ENCODE measurements around the gene KIAA1671.
"Not testable (repeated sequence)": the region's sequence is repeated elsewhere in the genome, so short reads cannot be mapped to it uniquely, and the experiment has no call there.

KIAA1671 gene

GRCh38 chr22:24951942-24952836, at the start of gene KIAA1671:
Gene KIAA1671, plus strand, starts transcription at chr22:24952716. Its CDS starts 75,284 bp downstream, at chr22:25028000.
- DNase-seq: peak; percentile 74

DNA sequence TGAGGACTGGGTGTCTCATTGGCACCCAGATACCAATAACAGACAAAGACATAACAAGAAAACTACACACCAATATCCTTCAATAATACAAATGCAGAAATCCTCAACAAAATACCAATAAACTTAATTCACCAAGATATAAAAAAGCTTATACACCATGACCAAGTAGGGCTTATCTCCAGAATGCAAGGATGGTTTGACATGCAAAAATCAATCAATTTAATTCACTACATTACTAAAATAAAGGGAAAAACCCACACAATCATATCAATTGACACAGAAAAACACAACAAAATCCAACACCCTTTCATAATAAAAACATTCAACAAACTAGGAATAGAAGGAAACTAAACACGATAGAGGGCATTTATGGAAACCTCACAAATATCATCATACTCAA, 46.6 kb upstream of the KIAA1671 start:
- DNase-seq: no peak

DNA sequence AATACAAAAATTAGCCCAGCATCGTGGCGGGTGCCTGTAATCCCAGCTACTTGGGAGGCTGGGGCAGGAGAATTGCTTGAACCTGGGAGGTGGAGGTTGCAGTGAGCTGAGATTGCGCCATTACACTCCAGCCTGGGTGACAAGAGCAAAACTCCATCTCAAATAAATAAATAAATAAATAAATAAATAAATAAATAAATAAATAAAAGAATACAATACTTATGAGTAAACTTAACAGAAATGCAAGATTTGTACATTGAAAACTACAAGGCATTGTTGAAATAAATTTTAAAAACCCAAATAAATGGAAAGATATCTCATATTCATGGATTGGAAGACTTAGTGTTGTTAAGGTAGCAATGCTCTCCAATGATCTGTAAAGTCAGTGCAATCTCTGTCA, 45.4 kb upstream of the KIAA1671 start:
- not testable (repeated sequence) for DNase-seq

GRCh38 chr22:24920029-24920428, 32.5 kb upstream of the KIAA1671 start:
- no peak for DNase-seq

DNA sequence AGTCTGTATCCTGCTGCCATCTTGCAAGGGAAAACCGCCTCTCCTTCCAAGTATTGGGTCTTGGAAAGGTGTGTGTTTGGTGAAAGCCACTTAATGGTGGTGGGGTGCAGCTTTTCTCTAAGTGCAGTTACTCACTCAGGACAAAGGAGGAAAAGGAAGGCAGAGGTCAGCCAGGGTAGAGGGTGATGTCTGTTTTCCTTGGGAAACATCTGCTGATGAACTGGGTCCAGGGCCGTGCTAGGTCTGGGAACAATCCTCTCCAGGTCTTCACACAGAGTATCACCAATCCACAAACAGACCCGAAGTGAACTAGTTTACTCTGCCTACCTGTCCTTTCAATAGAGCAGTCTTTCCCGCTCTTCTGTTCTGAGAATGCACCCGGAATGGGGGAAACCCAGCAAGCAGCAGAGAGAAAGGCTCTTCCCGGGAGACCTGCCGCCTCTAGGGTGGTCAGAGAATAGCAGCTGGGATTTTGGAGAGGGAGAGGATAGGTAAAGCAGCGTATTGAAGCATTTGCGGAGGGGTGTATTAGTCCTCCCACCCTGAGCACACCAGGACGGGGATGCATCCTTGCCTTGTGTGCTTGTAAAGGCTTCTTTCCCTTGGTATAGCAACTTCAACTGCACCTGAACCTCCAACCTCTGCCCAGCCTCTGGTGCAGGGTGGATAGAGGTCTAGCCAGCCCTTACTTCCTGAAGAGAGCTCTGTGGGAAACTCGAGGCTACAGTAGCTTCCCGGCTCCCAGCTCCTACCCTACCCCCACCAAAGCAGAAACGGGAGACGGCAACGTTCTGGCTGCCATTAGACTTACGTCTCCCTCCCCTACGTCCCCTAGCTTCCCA, 26.7 kb upstream of the KIAA1671 start:
- DNase-seq: no peak

- no peak for DNase-seq
Measured at GRCh38 chr22:24926428-24926725, 26.1 kb upstream of the KIAA1671 start.

DNA sequence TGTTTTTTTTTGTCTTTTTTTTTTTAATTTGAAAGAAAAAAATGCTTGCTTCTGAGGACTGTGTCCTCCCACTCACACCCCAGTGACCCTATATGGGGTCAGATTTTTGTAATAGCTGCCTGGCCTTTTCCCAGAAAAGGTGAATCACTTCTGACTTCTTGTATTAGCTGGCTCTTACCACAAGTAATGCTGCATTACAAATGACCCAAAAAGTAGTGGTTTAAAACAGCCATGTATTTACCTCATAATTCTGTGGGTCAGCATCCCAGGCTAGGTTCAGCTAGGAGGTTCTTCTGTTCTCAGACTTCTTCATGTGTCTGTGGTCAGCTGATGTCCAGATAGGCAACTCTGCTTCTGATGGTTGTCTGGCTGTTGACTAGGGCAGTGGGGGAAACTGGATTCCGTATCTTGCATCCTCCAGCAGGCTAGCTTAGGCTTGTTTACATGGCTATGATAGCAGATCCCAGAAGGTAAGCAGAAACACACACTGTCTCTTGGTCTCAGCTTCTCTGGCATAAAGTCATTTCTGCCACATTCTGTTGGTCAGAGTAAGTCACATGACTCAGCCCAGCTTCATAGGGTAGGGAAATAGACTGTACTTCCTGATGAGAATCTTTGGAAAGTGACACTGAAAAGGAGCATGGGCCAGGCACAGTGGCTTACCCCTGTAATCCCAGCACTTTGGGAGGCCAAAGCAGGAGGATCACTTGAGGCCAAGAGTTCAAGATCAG, 25.5 kb upstream of the KIAA1671 start:
- DNase-seq: peak; percentile 4

GRCh38 chr22:24928322-24928721, 24.2 kb upstream of the KIAA1671 start:
- DNase-seq: no peak

DNA sequence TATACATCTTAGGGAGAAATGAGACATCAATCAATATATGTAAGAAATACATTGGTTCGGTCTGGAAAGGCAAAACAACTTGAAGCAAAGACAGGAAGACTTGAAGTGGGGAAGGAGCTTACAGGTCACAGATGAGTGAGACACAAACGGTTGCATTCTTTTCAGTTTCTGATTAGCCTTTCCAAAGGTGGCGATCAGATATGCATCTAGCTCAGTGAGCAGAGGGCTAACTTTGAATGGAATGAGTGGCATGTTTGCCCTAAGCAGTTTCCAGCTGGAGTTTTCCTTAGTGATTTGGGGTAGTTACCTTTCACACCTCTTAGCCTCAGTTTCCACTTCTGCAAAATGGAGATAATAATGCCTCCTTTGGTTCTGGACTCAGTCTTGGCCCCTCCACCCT, 21.8 kb upstream of the KIAA1671 start:
- DNase-seq: no peak

GRCh38 chr22:24935771-24936483, 16.6 kb upstream of the KIAA1671 start:
- no peak for DNase-seq

DNA sequence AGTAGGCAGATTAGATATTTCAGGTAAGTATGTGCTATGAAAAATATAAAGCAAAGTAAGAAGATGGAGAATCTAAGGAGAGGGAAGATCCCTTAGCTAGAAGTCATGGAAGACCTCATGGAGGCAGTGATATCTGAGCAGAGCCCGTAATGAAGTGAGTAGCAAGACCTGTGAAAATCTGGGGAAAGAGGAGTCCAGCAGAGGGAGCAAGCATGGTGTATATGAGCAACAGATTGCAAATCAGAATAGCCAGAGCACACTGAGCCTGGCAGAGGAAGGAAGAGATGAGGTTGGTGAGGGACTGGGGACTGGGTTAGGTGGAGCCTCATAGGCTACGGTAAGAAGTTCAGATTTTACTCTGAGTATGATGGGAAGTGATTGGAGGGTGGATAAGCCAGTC, 15.4 kb upstream of the KIAA1671 start:
- DNase-seq: no peak

DNA sequence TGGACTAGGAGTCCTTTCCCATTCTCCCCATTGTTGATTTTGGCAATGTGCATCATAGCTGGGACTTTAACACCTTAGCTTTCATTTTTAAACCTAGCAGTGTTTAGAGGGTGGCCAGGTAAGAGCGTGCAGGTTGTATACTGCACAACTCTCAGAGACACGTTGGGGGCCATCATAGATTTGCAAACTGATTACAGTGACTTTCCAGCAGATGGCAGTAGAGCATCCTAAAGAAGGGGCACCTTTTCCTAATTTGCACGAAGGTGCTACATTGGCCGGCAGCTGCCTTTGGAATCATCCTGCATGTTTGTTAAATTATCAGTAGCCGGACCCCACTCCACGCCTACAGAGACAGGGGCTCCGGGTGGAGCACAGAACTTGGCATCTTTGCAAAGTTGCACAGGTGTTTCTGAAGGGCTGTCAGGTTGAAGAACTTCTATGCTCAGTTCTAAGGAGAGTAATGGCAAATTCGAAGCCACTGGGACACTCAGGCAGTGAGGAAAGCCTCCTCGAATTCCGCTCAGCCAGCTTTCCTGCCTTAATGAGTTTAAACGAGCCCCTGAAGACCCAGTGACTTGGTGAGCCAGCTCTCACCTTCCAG, 13.7 kb upstream of the KIAA1671 start:
- DNase-seq: peak; percentile 25

DNA sequence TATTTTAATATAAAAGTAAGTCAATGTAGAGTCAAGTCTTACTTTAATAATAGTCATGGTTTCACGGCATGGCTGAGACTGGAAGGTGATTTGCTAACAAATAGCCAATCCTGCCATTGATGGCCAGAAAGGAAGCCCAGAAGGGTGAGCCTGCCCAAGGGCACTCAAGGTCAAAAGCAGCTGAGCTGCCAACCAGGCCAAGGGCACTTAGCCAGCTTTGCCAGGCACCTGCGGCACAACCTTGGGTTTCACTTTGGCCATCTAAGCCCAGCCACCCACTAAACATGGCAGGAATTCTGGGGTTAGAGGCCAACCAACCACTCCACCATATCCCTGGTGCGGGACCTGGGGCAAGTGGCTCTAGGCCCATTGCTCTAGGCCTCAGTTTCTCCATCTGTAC, 10.2 kb upstream of the KIAA1671 start:
- no peak for DNase-seq

DNA sequence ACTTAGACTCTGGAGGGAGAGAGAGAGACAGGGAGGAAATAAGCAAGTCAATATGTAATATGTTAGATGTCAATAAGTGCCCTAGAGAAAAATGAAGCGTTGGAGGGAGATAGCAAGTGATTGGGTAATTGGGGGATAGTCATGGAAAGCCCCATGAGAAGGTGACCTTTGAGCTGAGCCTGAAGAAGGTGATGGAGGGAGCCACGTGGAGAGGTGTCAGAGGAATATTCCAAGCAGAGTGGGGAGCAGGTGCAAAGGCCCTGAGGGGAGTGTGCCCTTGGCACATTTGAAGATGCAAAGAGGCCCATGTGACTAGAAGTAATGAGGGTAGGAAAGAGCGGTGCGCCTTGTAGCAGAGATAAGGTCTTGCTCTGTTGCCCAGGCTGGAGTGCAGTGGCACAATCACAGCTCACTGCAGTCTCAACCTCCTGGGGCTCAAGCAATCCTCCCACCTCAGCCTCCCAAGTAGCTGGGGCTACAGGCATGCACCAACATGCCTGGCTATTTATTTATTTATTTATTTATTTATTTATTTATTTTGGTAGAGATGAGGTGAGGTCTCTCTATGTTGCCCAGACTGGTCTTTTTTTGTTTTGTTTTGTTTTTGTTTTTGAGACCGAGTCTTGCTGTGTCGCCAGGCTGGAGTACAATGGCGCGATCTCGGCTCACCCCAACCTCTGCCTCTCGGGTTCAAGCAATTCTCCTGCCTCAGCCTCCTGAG, 8.1 kb upstream of the KIAA1671 start:
- DNase-seq: no peak

DNA sequence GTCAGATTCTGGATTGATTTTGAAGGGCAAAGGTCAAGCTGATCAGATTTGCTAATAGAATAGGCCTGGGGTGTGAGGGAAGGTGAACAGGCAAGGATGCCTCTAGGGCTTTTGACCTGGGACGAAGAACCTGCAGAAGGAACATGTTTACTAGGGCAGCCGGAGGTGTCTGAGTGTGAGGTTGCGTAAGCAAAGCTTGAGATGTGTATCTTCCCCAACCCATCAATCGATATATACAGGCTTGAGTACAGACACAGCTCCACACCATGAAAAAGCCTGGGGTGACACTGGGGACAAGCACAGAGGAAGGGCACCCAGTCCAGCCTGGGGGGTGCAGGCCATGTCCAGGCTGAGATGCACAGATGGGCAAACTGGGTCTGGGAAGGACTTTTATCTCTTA, 7.1 kb upstream of the KIAA1671 start:
- DNase-seq: no peak

- DNase-seq: no peak
Measured at GRCh38 chr22:24947383-24947782, 5.1 kb upstream of the KIAA1671 start.

DNA sequence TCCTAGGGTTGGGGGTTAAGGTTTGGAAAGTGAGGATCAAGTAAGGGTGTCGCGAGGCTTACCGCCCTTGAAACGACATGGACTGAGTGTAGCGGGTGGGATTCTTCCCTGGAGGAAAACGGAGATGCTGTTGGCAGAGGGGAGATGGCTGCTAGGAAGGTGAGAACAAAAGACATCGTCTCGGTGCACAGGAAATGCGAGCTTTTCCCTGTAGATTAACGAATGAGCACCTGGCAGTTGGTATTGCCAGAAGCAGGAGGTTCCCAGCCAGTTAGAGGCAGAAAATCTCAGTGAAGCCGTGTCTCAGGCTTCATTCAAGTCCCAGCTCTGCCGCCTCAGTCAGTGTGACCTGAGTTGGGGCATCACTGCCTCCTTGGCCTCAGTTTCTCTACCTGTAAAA, 4.6 kb upstream of the KIAA1671 start:
- no peak for DNase-seq

DNA sequence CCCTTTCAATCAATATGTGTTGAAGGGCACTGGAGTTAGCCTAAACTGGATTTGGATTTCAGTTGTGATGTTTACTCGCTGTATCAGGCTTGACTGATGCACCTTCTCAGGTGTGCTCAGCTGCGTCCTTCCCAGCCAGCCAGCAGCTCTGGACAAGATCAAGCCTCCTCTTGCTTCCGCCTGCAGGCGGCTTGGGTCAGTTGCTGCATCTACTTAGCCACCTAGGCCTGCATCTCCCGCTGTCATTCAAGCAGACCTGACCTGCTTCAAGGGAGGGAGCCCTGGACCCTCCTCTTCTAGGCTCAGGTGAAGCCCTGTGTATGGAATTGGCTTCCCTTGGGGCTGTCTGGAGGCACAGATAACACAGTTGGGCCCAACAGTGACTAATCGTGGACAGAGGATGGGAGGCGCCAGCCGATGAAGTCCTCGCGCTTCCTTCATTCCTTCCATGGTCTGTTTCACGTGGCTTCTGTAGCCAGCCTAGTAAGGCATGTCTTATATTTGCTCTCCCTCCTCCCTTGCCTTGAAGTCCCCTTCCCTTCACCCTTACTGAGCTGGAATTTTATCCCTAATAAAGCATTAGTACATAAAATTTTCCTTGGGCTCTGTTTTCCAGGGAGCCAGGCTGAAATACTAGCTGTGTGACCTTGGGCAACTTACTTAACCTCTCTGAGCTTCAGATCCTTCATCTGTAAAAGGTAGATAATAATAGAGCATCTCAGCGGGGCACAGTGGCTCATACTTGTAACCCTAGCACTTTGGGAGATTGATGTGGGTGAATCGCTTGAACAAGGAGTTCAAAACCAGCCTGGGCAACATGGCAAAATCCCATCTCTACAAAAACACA, 3.9 kb upstream of the KIAA1671 start:
- DNase-seq: no peak

DNA sequence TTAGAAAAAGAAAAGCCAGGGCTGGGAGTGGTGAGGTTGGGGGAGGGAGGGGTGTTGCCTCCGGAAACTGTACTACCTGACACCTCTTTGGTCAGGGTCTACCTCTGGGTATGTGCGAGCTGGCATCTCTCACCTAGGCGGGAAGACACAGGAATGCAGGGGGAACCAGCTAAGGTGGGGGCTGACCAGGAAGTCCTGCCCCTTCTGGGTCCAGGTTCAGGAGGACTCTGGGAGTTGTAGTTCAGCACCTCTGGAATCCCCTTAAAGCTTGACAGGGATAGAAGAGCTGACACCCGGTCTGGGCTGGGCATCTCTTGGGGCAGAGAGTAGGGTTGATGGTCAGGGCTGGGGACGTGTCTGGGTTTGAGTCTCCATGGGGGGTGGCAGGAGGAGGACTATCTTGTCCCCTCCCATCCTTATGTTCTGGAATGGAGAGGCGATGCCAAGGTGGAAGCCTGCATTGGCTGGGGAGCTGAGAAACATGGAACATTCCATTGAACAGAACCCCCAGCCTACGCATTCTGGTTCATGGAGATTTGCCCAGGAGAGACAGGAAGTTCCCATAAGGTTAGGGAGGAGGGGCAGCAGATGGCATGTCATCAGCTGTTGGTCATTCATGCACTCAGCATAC, 2.1 kb upstream of the KIAA1671 start:
- DNase-seq: no peak

GRCh38 chr22:24952837-24953383, 394 bp downstream of the KIAA1671 start:
- peak; percentile 2 for DNase-seq

All from inflammatory macrophage treated with lipopolysaccharide for 4 hours (primary cell).